NCI-H2107 treated with DMSO at 0.1 percent for 48 hours (cell line): Measurements from ENCODE around the gene BICRAL.
"Not testable (repeated sequence)": the region's sequence is repeated elsewhere in the genome, so short reads cannot be mapped to it uniquely, and the experiment has no call there.

Experiments
- DNase-seq: peaks from one replicate; lab custom pipeline; 2025; ENCODE audit not compliant: unreplicated experiment; lab: John Stamatoyannopoulos, UW

Gene BICRAL

GRCh38 chr6:42831237-42831636, 49.4 kb downstream of the BICRAL start:
- no peak for DNase-seq

GRCh38 chr6:42834056-42834455, 52.2 kb downstream of the BICRAL start:
- DNase-seq, result no peak

- DNase-seq, result no peak
These were observed 60.2 kb downstream of the BICRAL start for GRCh38 chr6:42841844-42842584.

GRCh38 chr6:42845327-42845694, 63.5 kb downstream of the BICRAL start:
- DNase-seq, result no peak

GRCh38 chr6:42846505-42846904, 64.7 kb downstream of the BICRAL start:
- peak; percentile 13 for DNase-seq

GRCh38 chr6:42848700-42849099, 66.8 kb downstream of the BICRAL start:
- DNase-seq, result no peak

- no peak for DNase-seq
These were observed 69.7 kb downstream of the BICRAL start for GRCh38 chr6:42851599-42851998.

GRCh38 chr6:42860036-42860435, 78.2 kb downstream of the BICRAL start:
- DNase-seq, result no peak

GRCh38 chr6:42860481-42860880, 78.6 kb downstream of the BICRAL start:
- DNase-seq, result no peak

GRCh38 chr6:42864602-42865001, 82.8 kb downstream of the BICRAL start:
- DNase-seq, result no peak

GRCh38 chr6:42870145-42870936, 88.5 kb downstream of the BICRAL start:
- no peak for DNase-seq

- no peak for DNase-seq
These were observed 89.9 kb downstream of the BICRAL start for GRCh38 chr6:42871711-42872110.

GRCh38 chr6:42873313-42873712, 91.5 kb downstream of the BICRAL start:
- DNase-seq, result no peak

GRCh38 chr6:42877695-42878094, 95.8 kb downstream of the BICRAL start:
- no peak for DNase-seq

GRCh38 chr6:42879372-42880239, 97.8 kb downstream of the BICRAL start, which contains the start of gene RPL7L1:
RPL7L1 (plus strand) TSS chr6:42879616; CDS start chr6:42879911, 295 bp downstream.
- DNase-seq, result peak; percentile 80

- not testable (repeated sequence) for DNase-seq
These were observed 98.5 kb downstream of the BICRAL start for GRCh38 chr6:42880240-42880817.

- not testable (repeated sequence) for DNase-seq
These were observed 99.0 kb downstream of the BICRAL start for GRCh38 chr6:42880871-42881270.

- no peak for DNase-seq
These were observed 103.8 kb downstream of the BICRAL start for GRCh38 chr6:42885702-42886101.

GRCh38 chr6:42888201-42888600, 106.3 kb downstream of the BICRAL start:
- not testable (repeated sequence) for DNase-seq

GRCh38 chr6:42889815-42890214, 108.0 kb downstream of the BICRAL start:
- no peak for DNase-seq
